ENCODE data around the gene AHDC1.

DNA sequence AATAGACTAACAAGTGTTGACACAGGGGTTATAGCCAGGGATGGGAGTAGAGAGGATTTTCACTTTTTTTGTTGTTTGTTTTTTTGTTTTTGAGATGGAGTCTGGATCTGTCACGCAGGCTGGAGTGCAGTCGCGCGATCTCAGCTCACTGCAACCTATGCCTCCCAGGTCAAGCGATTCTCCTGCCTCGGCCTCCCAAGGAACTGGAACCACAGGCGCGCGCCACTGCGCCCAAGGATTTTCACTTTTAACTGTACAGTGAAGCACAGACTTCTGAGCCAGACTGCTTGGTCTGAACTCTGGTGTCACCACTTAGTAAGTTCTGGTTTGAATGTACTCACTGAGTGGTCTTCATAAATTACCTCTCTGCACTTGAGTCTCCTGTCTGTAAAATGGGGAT lies 73.8 kb downstream of the AHDC1 start:
- TF ChIP-seq, protein P1, sequence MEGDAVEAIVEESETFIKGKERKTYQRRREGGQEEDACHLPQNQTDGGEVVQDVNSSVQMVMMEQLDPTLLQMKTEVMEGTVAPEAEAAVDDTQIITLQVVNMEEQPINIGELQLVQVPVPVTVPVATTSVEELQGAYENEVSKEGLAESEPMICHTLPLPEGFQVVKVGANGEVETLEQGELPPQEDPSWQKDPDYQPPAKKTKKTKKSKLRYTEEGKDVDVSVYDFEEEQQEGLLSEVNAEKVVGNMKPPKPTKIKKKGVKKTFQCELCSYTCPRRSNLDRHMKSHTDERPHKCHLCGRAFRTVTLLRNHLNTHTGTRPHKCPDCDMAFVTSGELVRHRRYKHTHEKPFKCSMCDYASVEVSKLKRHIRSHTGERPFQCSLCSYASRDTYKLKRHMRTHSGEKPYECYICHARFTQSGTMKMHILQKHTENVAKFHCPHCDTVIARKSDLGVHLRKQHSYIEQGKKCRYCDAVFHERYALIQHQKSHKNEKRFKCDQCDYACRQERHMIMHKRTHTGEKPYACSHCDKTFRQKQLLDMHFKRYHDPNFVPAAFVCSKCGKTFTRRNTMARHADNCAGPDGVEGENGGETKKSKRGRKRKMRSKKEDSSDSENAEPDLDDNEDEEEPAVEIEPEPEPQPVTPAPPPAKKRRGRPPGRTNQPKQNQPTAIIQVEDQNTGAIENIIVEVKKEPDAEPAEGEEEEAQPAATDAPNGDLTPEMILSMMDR (IDR thresholded peaks at IDR 0.05): no peak
- no peak for TF ChIP-seq POLR2A (IDR thresholded peaks at IDR 0.05)
